Measurements from ENCODE around the gene GATAD1. TPM values are rescaled to one million over a fixed set of nuclear protein-coding genes. Genes with fewer than 3 reads are reported as not detected.

The GATAD1 gene
- total and polyA plus RNA-seq, 10 of the 15 experiments (the other 5 are each of a cell fraction or from before 2014, with no cell fraction given), result 5.5 to 45.2 (median 14.2) TPM

DNA sequence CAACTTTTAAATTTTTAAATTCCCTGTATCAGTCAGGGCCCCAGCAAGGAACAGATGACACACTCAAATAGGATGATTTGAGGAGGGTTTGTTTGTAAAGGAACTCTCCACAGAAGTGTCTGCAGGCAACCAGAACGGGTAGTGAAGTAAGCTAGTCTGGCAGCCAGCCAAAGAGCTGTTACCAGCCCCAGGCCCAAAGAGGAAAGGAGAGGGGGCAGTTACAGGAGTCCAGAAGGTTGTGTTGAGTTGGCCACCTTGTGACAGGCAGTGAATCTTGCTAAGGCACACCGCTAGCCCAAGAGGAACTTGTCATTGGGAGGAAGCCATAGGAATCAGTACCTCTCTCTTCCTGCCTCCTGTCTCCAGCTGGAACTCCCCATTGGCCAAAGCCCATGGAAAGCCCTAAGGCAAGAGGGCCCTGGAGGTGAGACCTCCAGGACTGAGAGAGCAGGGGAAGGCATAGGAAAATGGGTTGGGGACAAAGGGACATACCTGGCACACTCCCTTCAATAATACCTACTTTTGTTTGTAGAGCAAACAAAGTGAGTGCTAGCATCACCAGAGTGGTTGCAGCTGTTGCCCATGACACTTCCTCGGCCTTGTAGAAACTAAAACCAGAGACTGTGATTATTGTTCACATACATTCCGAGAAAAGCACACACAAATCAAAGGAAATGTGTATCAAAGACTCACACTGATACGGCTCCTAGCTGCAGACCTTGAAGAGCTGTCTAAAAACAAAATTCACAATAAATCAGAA is 25.4 kb upstream of the GATAD1 start:
- ChIA-PET RAD21 (ENCODE audit: unreplicated experiment) (interaction anchor here (1.2 to 2.1 kb wide), 2 partner anchors 9 to 25 kb away, joined by 4 to 7 read pairs; partner anchors contain the start of gene GATAD1), CTCF (interaction anchor here (0.5 to 7.5 kb wide), 4 partner anchors 11 to 240 kb away, joined by 3 to 86 read pairs (median 4); partner anchors contain the start of gene GATAD1), SMC1A (ENCODE audit: uncharacterized antibody, unreplicated experiment) (interaction anchor here (1.8 kb wide), 1 partner anchor 25 kb away, joined by 5 read pairs; the partner anchor contains the start of gene GATAD1), POLR2A (interaction anchor here (0.6 kb wide), 1 partner anchor 359 kb away, joined by 3 read pairs; no protein-coding TSS in a partner anchor)
- Histone ChIP-seq H3K9ac (ENCODE audit: control insufficient read depth, insufficient read depth, low read length) (no peak overlapping the region), H3K4me3 (no peak overlapping the region), H3K36me3 (ENCODE audit: control insufficient read depth in 2 of 2, insufficient read depth in 2 of 2, low read length in 1 of 2) (no peaks in the 10 kb centered on the region), H2AFZ (ENCODE audit: control insufficient read depth, low read depth, low read length) (no peak overlapping the region; the same call in 1 of the 2 replicates), H3K9me3 (replicated peaks; ENCODE audit: control insufficient read depth, insufficient read depth, low read length) (no peaks in the 10 kb centered on the region), H3K27me3 (replicated peaks in 1 of 2; ENCODE audit: control insufficient read depth in 2 of 2, insufficient read depth in 2 of 2, low read length in 1 of 2) (no peaks in the 10 kb centered on the region), H4K20me1 (ENCODE audit: control insufficient read depth, insufficient read depth) (no peaks in the 10 kb centered on the region), H3K27ac (ENCODE audit: control insufficient read depth, insufficient read depth) (no peak overlapping the region), H3K4me1 (ENCODE audit: control insufficient read depth, insufficient read depth, low read length) (peaks cover 5% of the 10 kb centered on the region; the same call in 1 of the 2 replicates), H3K79me2 (ENCODE audit: control insufficient read depth, insufficient read depth, low read length) (no peaks in the 10 kb centered on the region), H3K4me2 (ENCODE audit: control insufficient read depth, insufficient read depth) (no peak overlapping the region)
- intact Hi-C loops (cut with micrococcal nuclease; ENCODE audit: unreplicated experiment) (no loop called here), in situ Hi-C loops (cut with MboI) (loop anchor here (10.0 kb wide), 1 partner anchor 633 kb away; no protein-coding TSS in a partner anchor)
- no peak for FAIRE-seq
- BruUV-seq (replicated peaks), result no TSS peak
- no peak for ATAC-seq
- DNase-seq (ENCODE audit: low read depth, low spot score), result no peak
- 48% methylated on average over 5 of the region's 5 CpGs for WGBS (ENCODE audit: insufficient coverage, insufficient replicate concordance, low lambda C conversion rate, missing lambda C conversion rate)
- TF ChIP-seq, protein P1, sequence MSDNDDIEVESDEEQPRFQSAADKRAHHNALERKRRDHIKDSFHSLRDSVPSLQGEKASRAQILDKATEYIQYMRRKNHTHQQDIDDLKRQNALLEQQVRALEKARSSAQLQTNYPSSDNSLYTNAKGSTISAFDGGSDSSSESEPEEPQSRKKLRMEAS (IDR thresholded peaks at IDR 0.05; ENCODE audit: low read depth, low read length), result no peak
- TF ChIP-seq IKZF2 (IDR thresholded peaks at IDR 0.05) (no peak), GABPA (IDR thresholded peaks at IDR 0.05; ENCODE audit: low read depth) (no peak), WRNIP1 (IDR thresholded peaks at IDR 0.05; ENCODE audit: borderline replicate concordance, low read depth, low read length) (no peak), CREB1 (IDR thresholded peaks at IDR 0.05; ENCODE audit: low read depth) (no peak), EED (IDR thresholded peaks at IDR 0.05; ENCODE audit: low read depth) (no peak), YBX1 (IDR thresholded peaks at IDR 0.05) (no peak), STAT1 (conservative IDR thresholded peaks at IDR 0.05) (no peak), ZBTB40 (IDR thresholded peaks at IDR 0.05; ENCODE audit: borderline replicate concordance) (no peak), SMAD1 (IDR thresholded peaks at IDR 0.05; ENCODE audit: low read depth, partially characterized antibody) (no peak)
- TF ChIP-seq, protein P2, sequence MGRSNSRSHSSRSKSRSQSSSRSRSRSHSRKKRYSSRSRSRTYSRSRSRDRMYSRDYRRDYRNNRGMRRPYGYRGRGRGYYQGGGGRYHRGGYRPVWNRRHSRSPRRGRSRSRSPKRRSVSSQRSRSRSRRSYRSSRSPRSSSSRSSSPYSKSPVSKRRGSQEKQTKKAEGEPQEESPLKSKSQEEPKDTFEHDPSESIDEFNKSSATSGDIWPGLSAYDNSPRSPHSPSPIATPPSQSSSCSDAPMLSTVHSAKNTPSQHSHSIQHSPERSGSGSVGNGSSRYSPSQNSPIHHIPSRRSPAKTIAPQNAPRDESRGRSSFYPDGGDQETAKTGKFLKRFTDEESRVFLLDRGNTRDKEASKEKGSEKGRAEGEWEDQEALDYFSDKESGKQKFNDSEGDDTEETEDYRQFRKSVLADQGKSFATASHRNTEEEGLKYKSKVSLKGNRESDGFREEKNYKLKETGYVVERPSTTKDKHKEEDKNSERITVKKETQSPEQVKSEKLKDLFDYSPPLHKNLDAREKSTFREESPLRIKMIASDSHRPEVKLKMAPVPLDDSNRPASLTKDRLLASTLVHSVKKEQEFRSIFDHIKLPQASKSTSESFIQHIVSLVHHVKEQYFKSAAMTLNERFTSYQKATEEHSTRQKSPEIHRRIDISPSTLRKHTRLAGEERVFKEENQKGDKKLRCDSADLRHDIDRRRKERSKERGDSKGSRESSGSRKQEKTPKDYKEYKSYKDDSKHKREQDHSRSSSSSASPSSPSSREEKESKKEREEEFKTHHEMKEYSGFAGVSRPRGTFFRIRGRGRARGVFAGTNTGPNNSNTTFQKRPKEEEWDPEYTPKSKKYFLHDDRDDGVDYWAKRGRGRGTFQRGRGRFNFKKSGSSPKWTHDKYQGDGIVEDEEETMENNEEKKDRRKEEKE (IDR thresholded peaks at IDR 0.05), result no peak
- TF ChIP-seq, protein P3, sequence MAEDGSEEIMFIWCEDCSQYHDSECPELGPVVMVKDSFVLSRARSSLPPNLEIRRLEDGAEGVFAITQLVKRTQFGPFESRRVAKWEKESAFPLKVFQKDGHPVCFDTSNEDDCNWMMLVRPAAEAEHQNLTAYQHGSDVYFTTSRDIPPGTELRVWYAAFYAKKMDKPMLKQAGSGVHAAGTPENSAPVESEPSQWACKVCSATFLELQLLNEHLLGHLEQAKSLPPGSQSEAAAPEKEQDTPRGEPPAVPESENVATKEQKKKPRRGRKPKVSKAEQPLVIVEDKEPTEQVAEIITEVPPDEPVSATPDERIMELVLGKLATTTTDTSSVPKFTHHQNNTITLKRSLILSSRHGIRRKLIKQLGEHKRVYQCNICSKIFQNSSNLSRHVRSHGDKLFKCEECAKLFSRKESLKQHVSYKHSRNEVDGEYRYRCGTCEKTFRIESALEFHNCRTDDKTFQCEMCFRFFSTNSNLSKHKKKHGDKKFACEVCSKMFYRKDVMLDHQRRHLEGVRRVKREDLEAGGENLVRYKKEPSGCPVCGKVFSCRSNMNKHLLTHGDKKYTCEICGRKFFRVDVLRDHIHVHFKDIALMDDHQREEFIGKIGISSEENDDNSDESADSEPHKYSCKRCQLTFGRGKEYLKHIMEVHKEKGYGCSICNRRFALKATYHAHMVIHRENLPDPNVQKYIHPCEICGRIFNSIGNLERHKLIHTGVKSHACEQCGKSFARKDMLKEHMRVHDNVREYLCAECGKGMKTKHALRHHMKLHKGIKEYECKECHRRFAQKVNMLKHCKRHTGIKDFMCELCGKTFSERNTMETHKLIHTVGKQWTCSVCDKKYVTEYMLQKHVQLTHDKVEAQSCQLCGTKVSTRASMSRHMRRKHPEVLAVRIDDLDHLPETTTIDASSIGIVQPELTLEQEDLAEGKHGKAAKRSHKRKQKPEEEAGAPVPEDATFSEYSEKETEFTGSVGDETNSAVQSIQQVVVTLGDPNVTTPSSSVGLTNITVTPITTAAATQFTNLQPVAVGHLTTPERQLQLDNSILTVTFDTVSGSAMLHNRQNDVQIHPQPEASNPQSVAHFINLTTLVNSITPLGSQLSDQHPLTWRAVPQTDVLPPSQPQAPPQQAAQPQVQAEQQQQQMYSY (CRISPR knock-in tag; IDR thresholded peaks at IDR 0.05), result no peak

Data from GM12878 (cell line).